Activated CD8-positive, alpha-beta T cell treated with anti-CD3 and anti-CD28 coated beads, Interleukin-2, amount 10 ng/mL, durations not matched to agents 7 days and 5 days (primary cell): ENCODE results near the gene B3GAT1. TPM values are rescaled to one million over a fixed set of nuclear protein-coding genes. Genes with fewer than 3 reads are reported as not detected.

ENCODE experiments used
- ATAC-seq: fragments of 150-1000 bp; cut with Tn5 transposase; one replicate; pipeline ENCODE4 v1.10.0; 2021; ENCODE audit warnings: moderate library complexity
- CTCF ChIA-PET: fragments of 350-600 bp; sonication (Branson Sonifier 250); formaldehyde crosslinking; loops from one replicate; lab custom pipeline; 2021; ENCODE audit warnings: antibody characterized with exemption; lab: Charles Lee
- POLR2A ChIA-PET: fragments of 350-600 bp; sonication (Branson Sonifier 250); formaldehyde crosslinking; loops from one replicate; lab custom pipeline; 2021; ENCODE audit warnings: antibody characterized with exemption; lab: Charles Lee
- DNase-seq: peaks from one replicate; pipeline ENCODE4 v3.0.0-alpha.2; 2020
- H3K27ac Mint-ChIP-seq: one replicate; pipeline ENCODE4 v1.8.0; 2021; ENCODE audit warnings: mild to moderate bottlenecking, mixed read lengths
- H3K27me3 Mint-ChIP-seq: one replicate; pipeline ENCODE4 v1.8.0; 2021; ENCODE audit warnings: low read depth, mixed read lengths
- H3K36me3 Mint-ChIP-seq: one replicate; pipeline ENCODE4 v1.8.0; 2021; ENCODE audit warnings: low read depth, mixed read lengths
- H3K4me1 Mint-ChIP-seq: one replicate; pipeline ENCODE4 v1.8.0; 2021; ENCODE audit warnings: low read depth, mixed read lengths
- H3K4me3 Mint-ChIP-seq: one replicate; pipeline ENCODE4 v1.8.0; 2021; ENCODE audit warnings: mild to moderate bottlenecking, mixed read lengths
- H3K9me3 Mint-ChIP-seq: one replicate; pipeline ENCODE4 v1.8.0; 2022; ENCODE audit warnings: mixed read lengths; ENCODE audit not compliant: insufficient read depth
- total RNA-seq, 2 experiments: library from RNA; stranded (reverse); gene quantifications; one replicate each; pipeline ENCODE4 v1.2.3, GENCODE V29; 2021

Gene B3GAT1
- total RNA-seq, 2 experiments from 2014 or later = 0.13 to 0.31 TPM

- CTCF ChIA-PET = no interaction called here
- H3K9me3 Mint-ChIP-seq = no peaks in the 10 kb centered on the region
- H3K27ac Mint-ChIP-seq = no peak overlapping the region
- ATAC-seq (no peak), DNase-seq (no peak)
- H3K4me3 Mint-ChIP-seq = no peak overlapping the region
- POLR2A ChIA-PET = no interaction called here
- peaks cover 8% of the 10 kb centered on the region for H3K4me1 Mint-ChIP-seq
- no peaks in the 10 kb centered on the region for H3K36me3 Mint-ChIP-seq
- peaks cover 40% of the 10 kb centered on the region for H3K27me3 Mint-ChIP-seq
These were observed 4.7 kb upstream of the B3GAT1 start for GRCh38 chr11:134416726-134417125.

DNA sequence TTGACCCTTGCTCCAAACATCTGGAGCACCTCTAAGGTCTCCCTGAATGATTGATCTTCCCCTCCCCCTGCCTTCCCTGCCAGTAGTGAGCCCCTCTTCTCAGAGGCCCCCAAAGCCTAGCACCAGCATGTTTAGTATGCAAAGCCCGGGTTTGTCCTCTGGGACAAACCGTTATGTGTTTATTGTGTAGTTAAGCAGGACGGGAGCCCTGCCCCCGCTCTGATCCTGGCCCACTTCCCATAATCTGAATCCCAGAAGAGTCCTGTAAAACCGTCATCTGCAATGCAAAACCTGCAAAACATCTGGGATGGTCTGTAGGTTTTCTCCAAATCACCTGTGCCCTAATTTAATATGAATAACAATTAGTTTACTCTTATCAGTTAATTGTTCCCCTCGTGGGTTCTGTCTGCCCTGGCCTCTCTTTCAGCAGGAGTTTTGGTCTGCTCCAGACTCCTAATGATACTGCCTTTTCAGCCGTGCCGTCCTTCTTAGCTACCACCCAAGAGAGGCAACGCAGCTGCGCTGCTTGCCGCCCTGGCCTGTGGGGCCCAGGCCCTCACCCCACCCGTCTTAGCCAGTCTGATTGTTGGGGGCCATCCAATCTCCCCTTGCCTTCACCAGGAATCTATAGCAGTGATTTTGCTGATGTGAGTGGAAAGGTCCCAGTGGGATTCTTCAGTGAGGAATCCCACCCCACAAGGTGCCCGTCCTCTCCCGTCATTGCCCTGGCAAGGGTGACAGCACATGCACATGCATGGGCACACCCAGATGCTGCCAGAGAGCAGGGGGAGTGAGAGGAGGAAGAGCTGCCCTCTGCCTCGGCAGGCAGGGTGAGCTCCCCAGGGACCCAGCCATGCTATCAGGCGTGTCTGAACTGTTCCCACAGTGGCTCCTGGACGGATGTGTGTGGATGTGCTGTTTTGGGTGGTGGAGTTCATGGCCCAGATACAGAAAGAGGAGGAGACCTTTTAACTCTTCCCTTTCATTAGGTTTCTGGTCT, 3.0 kb upstream of the B3GAT1 start:
- no peaks in the 10 kb centered on the region for H3K36me3 Mint-ChIP-seq
- H3K4me3 Mint-ChIP-seq = no peak overlapping the region
- CTCF ChIA-PET = no interaction called here
- ATAC-seq (no peak), DNase-seq (no peak)
- H3K9me3 Mint-ChIP-seq = no peaks in the 10 kb centered on the region
- POLR2A ChIA-PET = no interaction called here
- peaks cover 55% of the 10 kb centered on the region for H3K27me3 Mint-ChIP-seq
- H3K27ac Mint-ChIP-seq = no peak overlapping the region
- peaks cover 11% of the 10 kb centered on the region for H3K4me1 Mint-ChIP-seq

DNA sequence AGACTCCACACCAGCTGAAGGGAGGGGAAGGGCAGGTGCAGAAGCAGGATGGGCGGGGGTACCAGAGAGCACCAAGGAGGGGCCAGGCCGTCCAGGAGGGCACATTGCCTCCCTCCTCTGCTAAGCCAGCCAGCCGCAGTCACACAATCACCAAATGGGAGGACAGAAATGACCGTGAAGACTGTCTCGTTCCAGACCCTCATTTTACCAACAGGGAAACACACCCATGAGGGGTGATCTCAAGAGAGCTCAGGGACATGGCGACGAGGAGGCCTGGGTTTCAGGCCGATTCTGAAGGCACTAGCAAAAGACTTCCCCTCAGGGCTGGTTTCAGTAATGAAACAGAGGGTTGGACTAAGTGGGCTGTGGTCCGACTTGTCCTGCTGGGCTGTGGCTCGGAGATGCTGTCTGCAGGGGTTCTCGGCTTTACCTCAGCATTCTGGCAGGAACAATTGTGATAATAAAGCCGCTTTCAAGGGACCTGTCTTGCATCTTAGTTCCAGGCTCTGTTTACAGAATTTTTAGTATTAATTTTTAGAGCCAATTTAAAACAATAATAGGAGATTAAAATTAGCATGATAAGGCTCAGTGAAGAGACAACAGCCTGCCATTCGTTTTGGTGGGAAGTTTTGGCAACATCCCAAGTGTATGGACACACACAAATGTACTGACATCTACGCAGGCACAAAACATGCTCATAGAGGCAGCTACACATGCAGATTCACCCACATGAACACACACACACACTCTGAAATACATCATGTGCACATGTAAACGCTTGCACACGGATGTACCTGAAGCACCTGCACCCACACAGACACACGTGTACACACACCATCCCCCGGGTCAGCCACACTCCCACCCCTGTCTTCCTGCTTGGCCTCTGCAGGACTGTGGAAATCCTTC, 2.0 kb upstream of the B3GAT1 start:
- Mint-ChIP-seq H3K36me3 (no peaks in the 10 kb centered on the region), H3K9me3 (no peaks in the 10 kb centered on the region), H3K27ac (no peak overlapping the region), H3K4me1 (peaks cover 11% of the 10 kb centered on the region), H3K27me3 (peaks cover 60% of the 10 kb centered on the region), H3K4me3 (no peak overlapping the region)
- ChIA-PET CTCF (no interaction called here), POLR2A (no interaction called here)
- ATAC-seq = no peak
- DNase-seq = no peak

GRCh38 chr11:134413043-134413825, 1.2 kb upstream of the B3GAT1 start:
- peaks cover 11% of the 10 kb centered on the region for H3K4me1 Mint-ChIP-seq
- no peak overlapping the region for H3K27ac Mint-ChIP-seq
- CTCF ChIA-PET = no interaction called here

DNA sequence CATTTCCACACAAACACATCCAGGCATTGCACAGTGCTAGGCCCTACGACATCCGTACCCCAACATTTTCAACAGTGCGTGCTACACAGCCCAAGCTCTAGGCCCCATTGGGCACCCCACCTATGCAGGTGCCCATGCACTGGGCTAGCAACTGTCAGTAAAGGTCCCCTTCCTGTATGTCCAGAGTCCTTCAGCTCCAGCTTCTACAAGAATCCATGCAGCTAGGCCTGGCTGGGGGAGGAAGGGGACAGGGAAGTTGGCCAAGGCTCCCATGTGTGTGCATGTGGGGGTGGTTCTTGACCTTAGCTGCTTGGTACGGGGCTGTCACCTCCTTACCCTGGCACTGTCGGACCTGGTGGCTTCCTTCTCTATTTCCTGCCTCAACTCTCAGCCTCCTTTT, 1.3 kb downstream of the B3GAT1 start:
- no peak for ATAC-seq
- ChIA-PET CTCF (no interaction called here), POLR2A (no interaction called here)
- Mint-ChIP-seq H3K4me1 (peaks cover 11% of the 10 kb centered on the region), H3K36me3 (no peaks in the 10 kb centered on the region), H3K27me3 (peaks cover 54% of the 10 kb centered on the region), H3K9me3 (no peaks in the 10 kb centered on the region), H3K27ac (no peak overlapping the region), H3K4me3 (peak overlapping the region; percentile 36)
- no peak for DNase-seq

More at GRCh38 chr11:134413043-134413825, 1.2 kb upstream of the B3GAT1 start:
- Mint-ChIP-seq H3K36me3 (no peaks in the 10 kb centered on the region), H3K4me3 (no peak overlapping the region), H3K27me3 (peaks cover 60% of the 10 kb centered on the region), H3K9me3 (no peaks in the 10 kb centered on the region)
- no peak for ATAC-seq
- DNase-seq = no peak
- POLR2A ChIA-PET = no interaction called here

- H3K9me3 Mint-ChIP-seq = no peaks in the 10 kb centered on the region
- H3K27me3 Mint-ChIP-seq = peaks cover 44% of the 10 kb centered on the region
- CTCF ChIA-PET = no interaction called here
- H3K27ac Mint-ChIP-seq = no peak overlapping the region
- no peak overlapping the region for H3K4me3 Mint-ChIP-seq
- no peaks in the 10 kb centered on the region for H3K36me3 Mint-ChIP-seq
- POLR2A ChIA-PET = no interaction called here
- H3K4me1 Mint-ChIP-seq = peaks cover 11% of the 10 kb centered on the region
- no peak for DNase-seq
- ATAC-seq = no peak
These were observed 2.3 kb downstream of the B3GAT1 start for GRCh38 chr11:134409552-134410429.

DNA sequence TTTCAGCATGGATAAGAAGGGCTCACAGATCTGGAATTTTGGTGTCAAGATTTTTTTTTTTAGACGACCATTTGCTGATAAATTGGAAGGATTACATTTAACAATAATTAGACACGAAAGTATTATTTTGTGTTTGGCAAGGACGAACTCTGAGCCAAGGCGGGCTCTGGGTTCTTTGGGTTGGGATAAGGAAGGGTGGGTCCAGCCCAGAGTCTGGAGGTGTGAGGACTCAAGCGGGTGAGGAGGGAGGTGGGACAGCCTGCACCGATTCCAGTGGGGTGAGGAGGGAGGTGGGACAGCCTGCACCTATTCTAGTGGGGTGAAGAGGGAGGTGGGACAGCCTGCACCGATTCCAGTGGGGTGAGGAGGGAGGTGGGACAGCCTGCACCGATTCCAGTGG, 4.1 kb downstream of the B3GAT1 start:
- ChIA-PET POLR2A (no interaction called here), CTCF (no interaction called here)
- Mint-ChIP-seq H3K9me3 (no peaks in the 10 kb centered on the region), H3K4me3 (no peak overlapping the region), H3K36me3 (no peaks in the 10 kb centered on the region), H3K27me3 (peaks cover 27% of the 10 kb centered on the region), H3K4me1 (peaks cover 4% of the 10 kb centered on the region), H3K27ac (no peak overlapping the region)
- DNase-seq = no peak
- no peak for ATAC-seq

DNA sequence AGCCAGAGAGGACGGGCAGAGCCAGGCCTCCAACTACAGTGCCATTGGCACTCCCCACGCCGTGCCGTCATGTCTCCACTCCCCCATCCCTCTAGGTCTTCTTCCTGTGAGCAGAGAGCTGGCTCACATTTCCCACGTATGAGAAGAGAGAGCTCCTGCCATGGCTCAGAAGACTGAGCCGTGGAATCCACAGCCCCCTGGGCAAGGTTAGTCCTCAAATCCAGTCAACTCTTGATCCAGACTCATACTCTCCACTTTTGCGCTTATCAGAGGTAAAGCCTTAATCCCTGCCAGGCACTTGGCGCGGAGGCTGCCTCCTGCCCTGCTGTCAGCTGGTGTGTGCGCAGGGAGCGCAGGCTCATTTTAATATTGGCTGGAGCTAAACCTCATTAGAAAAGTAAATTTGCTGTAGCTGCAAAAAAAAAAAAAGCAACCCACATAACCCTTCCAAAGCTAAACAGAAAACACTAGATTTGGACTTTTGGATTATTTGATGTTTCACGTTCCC, 4.7 kb downstream of the B3GAT1 start:
- peaks cover 25% of the 10 kb centered on the region for H3K27me3 Mint-ChIP-seq
- ChIA-PET POLR2A (no interaction called here), CTCF (no interaction called here)
- H3K4me3 Mint-ChIP-seq = no peak overlapping the region
- peaks cover 3% of the 10 kb centered on the region for H3K4me1 Mint-ChIP-seq
- no peak overlapping the region for H3K27ac Mint-ChIP-seq
- no peaks in the 10 kb centered on the region for H3K36me3 Mint-ChIP-seq
- no peak for DNase-seq
- no peak for ATAC-seq
- no peaks in the 10 kb centered on the region for H3K9me3 Mint-ChIP-seq

DNA sequence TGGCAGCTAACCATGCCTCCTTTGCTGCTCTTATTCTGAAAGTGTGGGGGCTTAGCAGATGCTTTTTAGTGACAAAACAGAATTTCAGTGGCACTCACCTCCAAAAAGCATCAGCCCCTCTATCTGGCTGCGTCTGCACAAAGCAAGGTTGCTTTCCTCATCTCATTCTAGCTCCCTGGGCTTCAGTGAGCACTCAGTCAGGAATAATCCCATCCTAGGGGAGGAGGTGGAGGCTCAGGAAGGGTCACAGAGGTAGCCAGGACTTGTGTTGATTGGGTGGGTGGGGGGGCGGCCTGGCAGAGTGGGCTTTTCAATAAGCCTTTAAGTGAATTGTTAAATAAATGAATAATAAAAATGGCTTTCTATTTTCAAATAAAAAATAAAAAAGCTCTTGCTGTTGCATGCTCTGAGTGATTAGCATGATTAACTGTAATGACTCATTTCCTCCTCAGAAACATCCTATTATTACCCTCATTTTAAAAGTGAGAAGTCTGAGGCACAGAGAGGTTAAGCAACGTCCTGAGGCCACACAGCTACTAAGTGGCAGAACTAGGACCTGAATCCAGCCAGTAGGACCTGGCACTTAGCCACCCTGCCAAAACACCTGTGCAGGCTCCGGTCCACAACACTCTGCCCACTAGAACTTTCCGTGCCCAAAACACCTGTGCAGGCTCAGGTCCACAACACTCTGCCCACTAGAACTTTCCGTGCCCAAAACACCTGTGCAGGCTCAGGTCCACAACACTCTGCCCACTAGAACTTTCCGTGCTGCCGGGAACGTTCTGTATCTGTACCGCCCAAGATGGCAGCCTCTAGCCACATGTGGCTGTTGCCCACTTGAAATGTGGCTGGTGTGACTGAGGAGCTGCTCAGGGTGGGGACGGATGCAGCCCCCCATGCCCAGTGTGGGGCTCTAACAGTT, 5.5 kb downstream of the B3GAT1 start:
- H3K27me3 Mint-ChIP-seq = peaks cover 25% of the 10 kb centered on the region
- no peak for ATAC-seq
- H3K36me3 Mint-ChIP-seq = no peaks in the 10 kb centered on the region
- H3K9me3 Mint-ChIP-seq = no peaks in the 10 kb centered on the region
- H3K4me3 Mint-ChIP-seq = no peak overlapping the region
- H3K27ac Mint-ChIP-seq = no peak overlapping the region
- DNase-seq = no peak
- H3K4me1 Mint-ChIP-seq = peaks cover 3% of the 10 kb centered on the region
- CTCF ChIA-PET = no interaction called here
- POLR2A ChIA-PET = no interaction called here

DNA sequence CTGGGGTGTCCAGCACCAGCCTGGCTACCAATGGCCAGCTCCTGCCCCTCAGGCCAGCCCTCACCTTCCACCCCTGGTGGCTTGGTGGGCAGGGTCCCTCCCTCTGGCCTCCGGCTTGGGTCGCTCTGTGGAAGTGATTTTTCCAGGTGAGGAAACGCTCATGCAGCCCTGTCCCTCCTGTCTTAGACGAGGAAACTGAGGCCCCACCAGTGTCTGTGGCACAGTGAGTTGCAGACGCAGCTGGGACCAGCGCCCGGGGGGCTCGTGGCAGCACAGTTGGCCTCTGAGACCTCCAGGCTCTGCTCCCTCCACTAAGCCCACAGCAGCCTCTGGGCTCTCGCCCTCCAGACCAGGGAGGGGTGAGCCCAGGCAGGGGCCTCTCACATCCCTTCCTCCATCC, 6.2 kb downstream of the B3GAT1 start:
- Mint-ChIP-seq H3K36me3 (no peaks in the 10 kb centered on the region), H3K9me3 (no peaks in the 10 kb centered on the region), H3K27ac (no peak overlapping the region), H3K27me3 (peaks cover 18% of the 10 kb centered on the region), H3K4me1 (no peaks in the 10 kb centered on the region), H3K4me3 (no peak overlapping the region)
- no peak for ATAC-seq
- ChIA-PET CTCF (no interaction called here), POLR2A (no interaction called here)
- no peak for DNase-seq
